HG03439 (cell line): Measurements from ENCODE around the gene OR51A7.
"Not testable (repeated sequence)": the region's sequence is repeated elsewhere in the genome, so short reads cannot be mapped to it uniquely, and the experiment has no call there.

Experiments
- ATAC-seq: cut with Tn5 transposase; IDR thresholded peaks from one replicate; pipeline ENCODE4 v1.9.1; 2021; ENCODE audit warnings: mild to moderate bottlenecking, moderate library complexity; ENCODE audit not compliant: unreplicated experiment

Gene OR51A7

DNA sequence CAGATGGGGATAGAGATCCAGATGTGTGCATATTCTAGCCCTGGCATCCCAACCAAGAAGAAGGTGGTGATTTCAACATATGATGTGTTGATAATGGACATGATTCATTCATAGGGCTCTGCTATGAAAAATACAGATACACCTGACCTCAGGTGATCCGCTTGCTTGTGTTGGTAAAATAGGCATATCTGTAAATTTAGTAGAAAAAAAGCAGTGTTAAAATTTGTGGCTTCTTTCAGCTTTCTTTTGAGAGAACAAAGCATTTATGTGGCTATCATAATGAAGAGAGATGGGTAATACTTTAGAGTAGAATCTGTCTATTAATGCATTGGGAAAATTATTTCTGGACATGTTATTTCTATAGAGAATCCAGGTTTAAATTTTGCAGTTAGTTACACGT, 52.0 kb downstream of the OR51A7 start, which contains the start of gene OR51A2:
TSS of gene OR51A2 (minus strand) at position 101 of the 400 bp plus-strand sequence. CDS start at position 101, 0 bp downstream.
- ATAC-seq: not testable (repeated sequence)

DNA sequence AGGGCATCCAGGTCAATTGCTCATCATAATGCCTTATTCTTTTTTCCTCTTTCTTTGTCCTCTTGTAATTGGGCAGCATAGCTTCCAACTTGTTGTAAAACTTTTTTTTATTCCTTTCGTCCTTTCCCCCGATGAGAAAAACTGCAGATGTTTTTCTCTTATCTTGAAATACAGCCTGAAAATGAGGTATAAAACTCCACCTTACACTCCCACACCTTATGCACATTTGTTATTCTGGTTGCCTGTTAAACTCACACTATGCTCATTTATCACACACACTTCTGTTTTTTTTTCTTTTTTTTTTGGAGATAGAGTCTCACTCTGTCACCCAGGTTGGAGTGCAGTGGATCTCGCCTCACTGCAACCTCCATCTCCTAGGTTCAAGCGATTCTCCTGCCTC, 53.8 kb downstream of the OR51A7 start:
- no peak for ATAC-seq
